Left hindlimb (tissue), 1 donor: ENCODE results near the gene LRFN2.

Source experiments
- DNase-seq: peaks from one replicate; pipeline ENCODE4 v3.0.0-alpha.2; 2018

Gene LRFN2

GRCh38 chr6:40466986-40467539, 120.1 kb downstream of the LRFN2 start:
- no peak for DNase-seq

- DNase-seq = no peak
Measured at GRCh38 chr6:40461643-40462042, 125.5 kb downstream of the LRFN2 start.

DNA sequence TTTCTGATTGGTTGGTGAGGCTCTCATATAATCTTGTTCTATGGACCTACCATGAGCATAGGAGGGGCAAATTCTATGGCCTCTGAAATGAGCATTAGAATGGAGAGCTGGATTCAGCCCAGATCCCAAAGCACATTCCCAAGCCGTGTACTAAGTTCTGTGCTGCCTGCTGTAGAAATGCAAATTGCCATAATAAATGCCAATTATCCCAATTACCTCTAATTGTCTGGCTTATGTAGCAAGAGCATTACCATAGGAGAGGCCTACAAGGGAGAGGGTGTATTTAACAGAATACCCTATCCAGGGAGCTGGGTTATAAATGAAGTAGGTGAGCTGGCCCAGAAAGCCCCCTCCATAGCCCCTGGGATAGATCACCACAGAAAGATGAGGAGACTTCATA, 126.8 kb downstream of the LRFN2 start:
- DNase-seq = no peak

DNA sequence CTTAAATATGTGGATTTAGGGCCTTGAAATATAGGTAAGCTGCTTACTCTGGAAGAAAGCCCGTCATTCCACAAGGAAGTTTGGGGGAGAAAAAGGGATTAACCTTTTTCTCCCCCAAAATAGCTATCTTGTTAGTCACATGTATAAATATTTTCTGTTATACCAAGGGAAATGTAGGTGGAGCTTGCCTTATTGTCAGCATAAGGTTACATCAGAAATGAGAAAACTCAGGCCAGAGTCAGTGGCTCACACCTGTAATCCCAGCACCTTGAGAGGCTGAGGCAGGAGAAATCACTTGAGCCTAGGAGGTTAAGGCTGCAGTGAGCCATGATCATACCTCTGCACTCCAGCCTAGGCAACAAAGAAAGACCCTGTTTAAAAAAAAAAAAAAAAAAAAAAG, 129.9 kb downstream of the LRFN2 start:
- DNase-seq = no peak

DNA sequence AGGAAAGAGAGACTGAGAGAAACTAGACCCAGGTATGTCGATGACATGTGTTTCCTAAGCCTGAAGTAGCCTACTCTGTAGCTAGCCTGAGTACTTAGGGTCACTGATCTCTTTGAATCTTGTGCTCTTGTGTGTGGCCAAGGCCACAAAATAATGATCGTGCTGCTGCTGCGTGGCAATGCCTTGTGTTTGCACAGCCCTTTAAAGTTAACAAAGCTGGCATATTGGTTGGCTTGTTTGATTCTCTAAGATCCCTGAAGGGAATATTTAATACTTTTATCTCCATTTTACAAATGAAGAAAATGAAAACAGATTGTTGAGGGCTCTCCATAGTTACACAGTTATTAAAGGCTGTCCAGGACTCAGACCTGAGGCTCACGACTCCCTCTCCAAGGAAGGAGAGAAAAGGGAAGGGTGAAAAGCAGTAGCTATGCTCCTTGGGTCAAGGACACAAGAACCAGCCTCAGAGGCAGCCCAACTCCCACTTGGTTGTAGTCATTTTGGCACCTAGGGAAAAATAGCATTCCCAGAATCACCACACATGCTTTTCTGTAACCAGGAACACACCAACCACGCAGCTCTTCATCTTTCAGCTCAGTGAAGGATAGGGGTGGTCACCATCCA, 130.7 kb downstream of the LRFN2 start:
- no peak for DNase-seq

DNA sequence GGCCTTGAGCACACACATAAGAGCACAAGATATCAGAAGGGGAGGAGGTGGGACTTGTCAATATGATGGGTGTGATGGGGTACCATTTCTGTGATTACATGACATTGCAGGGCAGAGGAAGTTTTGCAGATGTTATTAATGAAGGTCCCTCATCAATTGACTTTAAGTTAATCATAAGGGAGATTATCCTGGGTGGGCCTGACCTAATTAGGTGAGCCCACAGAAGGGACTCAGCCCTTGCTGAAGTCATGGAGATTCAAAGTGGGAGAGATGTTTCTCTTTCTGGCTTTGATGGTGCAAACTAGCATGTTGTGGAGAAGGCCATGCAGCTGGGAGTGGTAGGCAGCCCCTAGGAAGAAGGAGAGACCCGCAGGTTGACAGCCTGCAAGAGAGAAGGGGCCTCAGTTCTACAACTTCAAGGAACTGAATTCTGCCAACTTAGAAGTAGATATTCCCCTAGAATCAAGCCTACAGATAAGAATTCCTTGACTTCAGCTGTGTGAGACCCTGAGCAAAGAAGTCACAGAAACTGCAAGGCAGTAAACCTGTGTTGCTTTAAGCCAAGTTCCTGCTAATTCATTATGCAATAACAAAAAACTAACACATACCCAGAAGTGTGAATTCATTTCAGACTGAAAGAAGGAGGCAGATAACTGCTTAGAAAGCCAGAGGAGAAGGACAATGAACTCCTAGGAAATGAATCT, 131.3 kb downstream of the LRFN2 start:
- DNase-seq = no peak

- DNase-seq = no peak
Measured at GRCh38 chr6:40450483-40450882, 136.7 kb downstream of the LRFN2 start.

- no peak for DNase-seq
Measured at GRCh38 chr6:40444811-40445210, 142.4 kb downstream of the LRFN2 start.

- no peak for DNase-seq
Measured at GRCh38 chr6:40444312-40444711, 142.9 kb downstream of the LRFN2 start.

DNA sequence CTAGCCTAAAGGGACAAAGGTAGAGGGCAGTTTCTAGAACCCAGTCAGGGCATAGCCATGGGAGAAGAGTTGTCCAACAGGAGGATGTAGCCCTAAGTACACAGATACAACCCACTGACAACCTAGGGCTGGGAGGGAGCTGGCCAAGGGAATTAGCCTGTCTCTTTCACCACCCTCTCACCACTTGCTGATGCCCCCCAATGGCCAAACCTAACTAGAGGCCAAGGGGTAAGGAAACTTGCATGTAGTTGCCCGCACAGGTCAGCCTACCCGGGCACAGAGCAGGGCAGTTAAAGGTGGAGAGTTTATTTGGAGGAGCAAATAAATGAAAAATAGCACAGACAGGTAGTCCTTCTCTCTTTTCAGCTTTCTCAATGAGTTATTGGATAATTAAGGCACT, 143.3 kb downstream of the LRFN2 start:
- DNase-seq = no peak

GRCh38 chr6:40442591-40442990, 144.6 kb downstream of the LRFN2 start:
- DNase-seq = no peak

- no peak for DNase-seq
Measured at GRCh38 chr6:40441150-40441549, 146.0 kb downstream of the LRFN2 start.

- DNase-seq = no peak
Measured at GRCh38 chr6:40440053-40440452, 147.1 kb downstream of the LRFN2 start.

DNA sequence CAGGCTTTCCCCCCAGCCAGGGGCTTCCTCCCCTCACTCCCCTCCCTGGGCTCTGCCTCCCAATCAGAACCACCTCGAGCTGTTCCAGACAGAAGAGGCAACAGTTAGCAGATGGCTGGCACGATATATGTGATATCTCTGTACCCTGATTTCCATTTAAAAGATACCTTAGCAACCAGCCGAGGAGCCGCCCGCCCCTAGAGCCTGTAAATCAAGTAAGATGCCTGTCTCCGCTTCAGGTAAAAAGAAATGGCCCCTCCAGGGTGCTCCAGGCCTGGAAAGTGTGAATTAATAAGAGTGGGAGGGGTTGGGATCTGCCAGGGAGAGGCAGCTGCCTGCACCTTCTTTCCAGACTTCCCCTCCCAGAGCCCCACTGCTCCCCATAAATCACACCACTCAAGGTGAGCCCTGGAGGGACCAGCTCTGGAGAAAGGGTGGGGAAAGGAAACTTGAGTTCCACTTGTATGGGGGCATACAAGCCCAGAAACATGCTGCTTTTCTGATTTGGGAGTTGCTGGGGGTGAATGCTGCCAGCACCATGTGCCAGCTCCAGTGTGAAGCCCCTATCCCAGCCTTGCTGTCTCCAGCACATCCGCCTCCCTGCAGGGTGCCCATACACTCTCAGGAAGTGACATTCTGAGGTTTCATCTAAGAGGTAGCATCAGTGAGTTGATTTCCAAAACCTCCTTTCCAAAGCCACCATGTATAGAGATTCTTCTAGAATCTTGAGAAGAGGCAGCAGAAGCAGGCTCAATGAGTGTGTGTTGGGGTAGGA, 148.0 kb downstream of the LRFN2 start:
- no peak for DNase-seq

GRCh38 chr6:40438246-40438887, 148.8 kb downstream of the LRFN2 start:
- no peak for DNase-seq

GRCh38 chr6:40437631-40438030, 149.5 kb downstream of the LRFN2 start:
- DNase-seq = no peak

DNA sequence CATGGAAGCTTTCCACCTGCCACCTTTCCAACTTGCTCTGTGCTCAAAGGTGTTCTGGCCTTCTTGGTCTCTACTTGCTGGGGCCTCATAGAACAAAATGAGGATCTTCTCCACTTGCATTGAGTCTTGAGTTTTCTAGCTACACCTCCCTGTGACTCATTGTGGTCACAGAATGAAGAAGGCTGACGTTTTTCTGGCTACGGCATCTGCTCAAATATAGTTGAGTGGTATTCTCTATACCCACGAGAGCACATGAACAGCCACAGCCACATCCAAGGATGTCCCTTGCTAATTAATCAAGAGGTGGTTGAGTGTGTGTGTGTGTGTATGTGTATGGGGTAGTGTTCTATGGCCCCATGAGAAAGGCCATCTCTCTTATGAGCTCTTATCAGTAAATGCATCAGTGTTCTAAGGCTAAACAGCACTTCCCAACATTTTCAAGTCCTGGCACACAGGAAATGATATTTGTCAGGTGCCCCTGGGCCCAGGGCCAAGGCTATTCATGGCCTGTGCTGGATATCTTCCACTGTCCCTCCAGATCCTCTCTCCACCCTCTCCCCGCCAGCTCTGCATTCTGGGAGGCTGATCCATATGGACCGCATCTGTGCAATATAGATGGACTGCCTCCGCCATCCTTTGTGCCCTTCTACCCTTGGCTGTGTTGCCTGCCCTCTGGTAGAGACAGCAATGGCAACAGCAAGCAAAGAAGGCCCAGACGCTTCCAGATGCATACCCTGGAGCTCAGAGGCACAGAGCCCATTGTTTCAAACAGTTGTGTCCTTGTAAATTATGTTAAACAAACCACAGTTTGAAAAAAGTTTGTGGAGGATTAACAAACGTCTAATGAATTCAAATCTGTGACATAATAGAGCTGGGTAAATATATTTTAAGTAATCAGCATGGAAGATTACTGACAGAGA, 150.2 kb downstream of the LRFN2 start:
- no peak for DNase-seq

DNA sequence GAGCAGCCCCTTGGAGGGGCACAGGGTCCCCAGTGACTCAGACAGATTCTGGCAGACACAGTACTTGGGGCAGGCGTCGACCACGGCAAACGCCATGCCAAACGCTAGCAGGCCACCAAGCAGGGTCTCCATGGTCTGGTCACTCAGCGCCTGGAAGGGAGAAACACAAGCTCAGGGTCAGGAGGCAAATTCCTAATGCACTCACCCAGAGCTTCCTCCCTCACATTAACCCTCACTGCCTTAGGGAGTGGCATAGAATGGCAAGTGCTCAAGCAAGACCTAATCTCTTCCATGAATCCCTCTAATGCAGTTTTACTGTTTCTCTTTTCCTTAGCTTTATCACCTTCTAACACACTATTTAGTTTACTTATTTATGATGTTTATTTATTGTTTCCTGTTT, 154.2 kb downstream of the LRFN2 start:
- no peak for DNase-seq

- no peak for DNase-seq
Measured at GRCh38 chr6:40431706-40432105, 155.5 kb downstream of the LRFN2 start.

GRCh38 chr6:40427196-40427595, 160.0 kb downstream of the LRFN2 start:
- no peak for DNase-seq

DNA sequence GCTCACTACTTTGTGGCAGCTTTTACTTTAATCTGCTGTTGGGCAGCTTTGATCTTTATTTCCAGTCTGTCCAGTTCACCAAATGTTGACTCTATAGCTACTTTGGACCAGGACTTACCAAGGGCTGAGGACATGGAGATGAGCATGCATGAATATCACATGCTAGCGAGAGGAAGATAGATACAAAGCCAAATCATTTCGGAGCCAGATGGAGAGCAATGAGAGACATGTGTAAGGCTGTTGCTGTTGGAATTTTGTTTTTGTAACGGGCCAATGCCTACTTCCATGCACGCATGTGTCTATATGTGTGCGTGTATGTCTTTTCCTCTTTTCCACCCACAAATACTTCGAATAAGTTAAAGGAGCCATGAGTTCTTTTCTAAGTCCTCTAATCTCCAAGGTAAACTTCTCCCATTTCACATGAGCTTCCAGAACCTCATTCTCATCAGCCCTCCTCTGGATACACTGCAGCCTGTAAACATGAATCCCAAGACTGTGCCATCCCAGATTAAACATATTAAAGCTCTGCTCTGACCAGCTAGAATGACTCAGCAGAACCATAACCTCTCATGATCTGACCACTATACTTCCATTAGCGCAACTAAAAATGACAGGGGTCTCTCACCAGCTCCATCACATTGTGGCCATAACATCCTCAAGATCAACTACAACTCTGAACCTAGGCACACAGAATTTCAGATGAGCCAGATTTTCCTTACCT, 160.7 kb downstream of the LRFN2 start:
- no peak for DNase-seq
